Cortex of kidney (tissue), 1 donor: ENCODE measurements around the gene CPNE2.

Experiments used
- DNase-seq: peaks from one replicate; lab custom pipeline; 2025; lab: John Stamatoyannopoulos, UW

Gene CPNE2

GRCh38 chr16:57123974-57124674 is 31.7 kb downstream of the CPNE2 start:
- DNase-seq = no peak

- no peak for DNase-seq
Observed at GRCh38 chr16:57125376-57125775, 33.0 kb downstream of the CPNE2 start.

GRCh38 chr16:57125969-57126368 is 33.6 kb downstream of the CPNE2 start:
- no peak for DNase-seq

GRCh38 chr16:57126411-57126810 is 34.0 kb downstream of the CPNE2 start:
- DNase-seq = no peak

GRCh38 chr16:57127037-57127763 is 34.8 kb downstream of the CPNE2 start:
- DNase-seq = no peak

- no peak for DNase-seq
Observed at GRCh38 chr16:57127836-57128235, 35.5 kb downstream of the CPNE2 start.

GRCh38 chr16:57128771-57129389 is 36.5 kb downstream of the CPNE2 start:
- no peak for DNase-seq

GRCh38 chr16:57130950-57131321 is 38.6 kb downstream of the CPNE2 start:
- no peak for DNase-seq

- no peak for DNase-seq
Observed at GRCh38 chr16:57131351-57131970, 39.1 kb downstream of the CPNE2 start.

GRCh38 chr16:57132470-57132869 is 40.1 kb downstream of the CPNE2 start:
- DNase-seq = no peak

GRCh38 chr16:57133031-57133430 is 40.6 kb downstream of the CPNE2 start:
- DNase-seq = no peak

GRCh38 chr16:57133886-57134285 is 41.5 kb downstream of the CPNE2 start:
- no peak for DNase-seq

- no peak for DNase-seq
Observed at GRCh38 chr16:57134982-57135381, 42.6 kb downstream of the CPNE2 start.

GRCh38 chr16:57137043-57137442 is 44.7 kb downstream of the CPNE2 start:
- DNase-seq = no peak

- no peak for DNase-seq
Observed at GRCh38 chr16:57137566-57138273, 45.3 kb downstream of the CPNE2 start.

GRCh38 chr16:57138281-57138935 is 46.0 kb downstream of the CPNE2 start:
- no peak for DNase-seq

GRCh38 chr16:57140931-57141668 is 48.7 kb downstream of the CPNE2 start:
- no peak for DNase-seq

GRCh38 chr16:57141822-57142631 is 49.6 kb downstream of the CPNE2 start:
- no peak for DNase-seq

- DNase-seq = no peak
Observed at GRCh38 chr16:57143149-57143921, 51.0 kb downstream of the CPNE2 start.
